Mesothelial cell of epicardium (in vitro differentiated cells): ENCODE results near the gene HS6ST2. TPM values are rescaled to one million over a fixed set of nuclear protein-coding genes. Genes with fewer than 3 reads are reported as not detected.

Experiments
- DNase-seq, 2 experiments: peaks; one replicate each; pipeline ENCODE4 v3.0.0; 2021; ENCODE audit warnings: low spot score in 2 of 2; ENCODE audit not compliant: unreplicated experiment in 2 of 2
- H3K27ac Mint-ChIP-seq: 2 replicates; pipeline ENCODE4 v1.8.0; 2021; ENCODE audit warnings: mixed read lengths
- H3K27me3 Mint-ChIP-seq: 2 replicates; pipeline ENCODE4 v1.8.0; 2021; ENCODE audit warnings: low read depth, mixed read lengths
- H3K36me3 Mint-ChIP-seq: 2 replicates; pipeline ENCODE4 v1.8.0; 2021; ENCODE audit warnings: mixed read lengths
- H3K4me1 Mint-ChIP-seq: 2 replicates; pipeline ENCODE4 v1.8.0; 2021; ENCODE audit warnings: mixed read lengths
- H3K4me3 Mint-ChIP-seq: 2 replicates; pipeline ENCODE4 v1.8.0; 2021; ENCODE audit warnings: mild to moderate bottlenecking, moderate library complexity, mixed read lengths
- H3K9me3 Mint-ChIP-seq: 2 replicates; pipeline ENCODE4 v1.8.0; 2021; ENCODE audit warnings: mixed read lengths
- CTCF ChIP-seq: fragments of 200-600 bp; sonication (generic); IDR thresholded peaks from one replicate; pipeline ENCODE4 v1.5.0; 2021; ENCODE audit warnings: antibody characterized with exemption; ENCODE audit not compliant: unreplicated experiment
- total RNA-seq: library from RNA; stranded (reverse); gene quantifications from 3 replicates; pipeline ENCODE4 v1.2.1, GENCODE V29; 2021

The HS6ST2 gene
- total RNA-seq, 1 donor from 2014 or later = 20.2 TPM

GRCh38 chrX:132745593-132745992 is 212.8 kb downstream of the HS6ST2 start:
- Mint-ChIP-seq H3K9me3 (no peaks in the 10 kb centered on the region), H3K36me3 (no peaks in the 10 kb centered on the region), H3K4me3 (no peak overlapping the region), H3K4me1 (peaks cover 4% of the 10 kb centered on the region), H3K27me3 (no peaks in the 10 kb centered on the region), H3K27ac (no peak overlapping the region)
- no peak for TF ChIP-seq CTCF
- DNase-seq = no peak

- Mint-ChIP-seq H3K9me3 (no peaks in the 10 kb centered on the region), H3K27ac (no peak overlapping the region), H3K4me1 (peaks cover 11% of the 10 kb centered on the region), H3K4me3 (no peak overlapping the region), H3K27me3 (no peaks in the 10 kb centered on the region), H3K36me3 (no peaks in the 10 kb centered on the region)
- DNase-seq = no peak
- no peak for TF ChIP-seq CTCF
These were observed 214.0 kb downstream of the HS6ST2 start for GRCh38 chrX:132744470-132744869.

- Mint-ChIP-seq H3K4me3 (no peak overlapping the region), H3K9me3 (no peaks in the 10 kb centered on the region), H3K27ac (no peak overlapping the region), H3K4me1 (peaks cover 25% of the 10 kb centered on the region), H3K36me3 (no peaks in the 10 kb centered on the region), H3K27me3 (no peaks in the 10 kb centered on the region)
- no peak for DNase-seq
- no peak for TF ChIP-seq CTCF
These were observed 215.3 kb downstream of the HS6ST2 start for GRCh38 chrX:132743086-132743485.

GRCh38 chrX:132742246-132742645 is 216.2 kb downstream of the HS6ST2 start:
- Mint-ChIP-seq H3K4me1 (peaks cover 27% of the 10 kb centered on the region), H3K36me3 (no peaks in the 10 kb centered on the region), H3K27ac (no peak overlapping the region), H3K4me3 (no peak overlapping the region), H3K9me3 (no peaks in the 10 kb centered on the region), H3K27me3 (no peaks in the 10 kb centered on the region)
- no peak for TF ChIP-seq CTCF
- DNase-seq = no peak

GRCh38 chrX:132741689-132742088 is 216.7 kb downstream of the HS6ST2 start:
- Mint-ChIP-seq H3K4me3 (no peak overlapping the region), H3K27ac (no peak overlapping the region), H3K9me3 (no peaks in the 10 kb centered on the region), H3K36me3 (no peaks in the 10 kb centered on the region), H3K4me1 (peaks cover 27% of the 10 kb centered on the region), H3K27me3 (no peaks in the 10 kb centered on the region)
- no peak for DNase-seq
- no peak for TF ChIP-seq CTCF
